Thyroid gland (tissue), 4 donors: ENCODE data around the gene PKP2. TPM values are rescaled to one million over a fixed set of nuclear protein-coding genes. Genes with fewer than 3 reads are reported as not detected.

Experiments used
- DNase-seq, 2 donors: peaks; one replicate each; pipeline ENCODE4 v3.0.0-alpha.2; 2019
- H3K27ac ChIP-seq, 3 donors: fragments of 200-600 bp; sonication (generic); 1 replicate in 2 of 3; 2 replicates in 1 of 3; pipeline ENCODE4 v1.5.1; 2016 to 2019; ENCODE audit warnings: mild to moderate bottlenecking in 1 of 3, moderate library complexity in 1 of 3
- H3K27me3 ChIP-seq: fragments of 200-600 bp; sonication (generic); one replicate; pipeline ENCODE4 v1.5.1; 2019
- H3K36me3 ChIP-seq, 2 donors: fragments of 200-600 bp; sonication (generic); one replicate each; pipeline ENCODE4 v1.5.1; 2016 to 2019
- H3K4me1 ChIP-seq, 2 donors: fragments of 200-600 bp; sonication (generic); one replicate each; pipeline ENCODE4 v1.5.1; 2017 to 2019
- H3K4me3 ChIP-seq, 3 donors: fragments of 200-600 bp; sonication (generic); replicated peaks in 1 of 3; 1 replicate in 2 of 3; 2 replicates in 1 of 3; pipeline ENCODE4 v1.5.1; 2016; ENCODE audit warnings: mild to moderate bottlenecking in 1 of 3
- H3K9me3 ChIP-seq: fragments of 200-600 bp; sonication (generic); one replicate; pipeline ENCODE4 v1.5.1; 2017
- POLR2A ChIP-seq, 2 donors: fragments of 450-650 bp; IDR thresholded peaks; one replicate each; pipeline ENCODE4 v1.6.1; 2017; ENCODE audit warnings: antibody characterized with exemption in 2 of 2, mild to moderate bottlenecking in 2 of 2, moderate library complexity in 1 of 2
- WGBS, 2 donors: methylation state at CpG; one replicate each; pipeline ENCODE4 v1.1.5; 2017; 5-methylcytosine and 5-hydroxymethylcytosine counted together
- intact Hi-C: fragments of 100-400 bp; cut with DNase I; formaldehyde crosslinking; loops from one replicate; pipeline ENCODE4 v1.15.1; 2023
- total RNA-seq, 4 donors: library from RNA; depleted of rRNA; stranded (reverse); fragments of >200 nt; gene quantifications; one replicate each; pipeline ENCODE4 v1.2.3, GENCODE V29; 2016
- TF ChIP-seq, protein P1 (sequence below), 6 experiments: fragments of 200-600 bp in 3 of 6; fragments of 450-650 bp in 3 of 6; sonication (generic) in 3 of 6; IDR thresholded peaks; one replicate each; pipeline ENCODE4 v1.5.1; 2016 to 2019; ENCODE audit warnings: antibody characterized with exemption in 6 of 6, mild to moderate bottlenecking in 2 of 6, inconsistent platforms in 1 of 6, moderate library complexity in 1 of 6

PKP2 gene
- total RNA-seq, 4 donors from 2014 or later, result 0.27 to 0.92 (median 0.55) TPM

DNA sequence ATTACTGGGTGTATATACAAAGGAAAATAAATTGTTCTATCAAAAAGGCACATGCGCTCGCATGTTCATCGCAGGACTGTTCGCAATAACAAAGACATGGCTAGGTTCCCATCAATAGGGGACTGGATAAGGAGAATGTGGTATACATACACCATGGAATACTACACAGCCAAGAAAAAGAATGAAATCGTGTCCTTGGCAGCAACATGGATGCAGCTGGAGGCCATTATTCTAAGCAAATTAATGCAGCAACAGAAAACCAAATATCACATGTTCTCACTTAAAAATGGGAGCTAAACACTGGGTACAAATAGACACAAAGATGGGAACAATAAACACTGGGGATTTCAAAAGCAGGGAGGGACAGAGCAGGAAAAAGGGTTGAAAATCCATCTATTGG lies 58.6 kb downstream of the PKP2 start:
- Histone ChIP-seq H3K27ac (no peak overlapping the region), H3K4me1 (no peaks in the 10 kb centered on the region), H3K4me3 (no peak overlapping the region), H3K9me3 (no peaks in the 10 kb centered on the region), H3K36me3 (no peaks in the 10 kb centered on the region), H3K27me3 (no peaks in the 10 kb centered on the region)
- TF ChIP-seq, protein P1, sequence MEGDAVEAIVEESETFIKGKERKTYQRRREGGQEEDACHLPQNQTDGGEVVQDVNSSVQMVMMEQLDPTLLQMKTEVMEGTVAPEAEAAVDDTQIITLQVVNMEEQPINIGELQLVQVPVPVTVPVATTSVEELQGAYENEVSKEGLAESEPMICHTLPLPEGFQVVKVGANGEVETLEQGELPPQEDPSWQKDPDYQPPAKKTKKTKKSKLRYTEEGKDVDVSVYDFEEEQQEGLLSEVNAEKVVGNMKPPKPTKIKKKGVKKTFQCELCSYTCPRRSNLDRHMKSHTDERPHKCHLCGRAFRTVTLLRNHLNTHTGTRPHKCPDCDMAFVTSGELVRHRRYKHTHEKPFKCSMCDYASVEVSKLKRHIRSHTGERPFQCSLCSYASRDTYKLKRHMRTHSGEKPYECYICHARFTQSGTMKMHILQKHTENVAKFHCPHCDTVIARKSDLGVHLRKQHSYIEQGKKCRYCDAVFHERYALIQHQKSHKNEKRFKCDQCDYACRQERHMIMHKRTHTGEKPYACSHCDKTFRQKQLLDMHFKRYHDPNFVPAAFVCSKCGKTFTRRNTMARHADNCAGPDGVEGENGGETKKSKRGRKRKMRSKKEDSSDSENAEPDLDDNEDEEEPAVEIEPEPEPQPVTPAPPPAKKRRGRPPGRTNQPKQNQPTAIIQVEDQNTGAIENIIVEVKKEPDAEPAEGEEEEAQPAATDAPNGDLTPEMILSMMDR (IDR thresholded peaks at IDR 0.05), result no peak
- TF ChIP-seq POLR2A (IDR thresholded peaks at IDR 0.05), result no peak
- DNase-seq, result no peak
- intact Hi-C loops, result no loop called here
- WGBS, 2 donors, result 95 to 97% methylated on average over 5 of the region's 5 CpGs

GRCh38 chr12:32836710-32837109 lies 59.9 kb downstream of the PKP2 start:
- 69 to 75% methylated on average over 3 of the region's 3 CpGs for WGBS, 2 donors
- H3K9me3 ChIP-seq, result no peaks in the 10 kb centered on the region
- H3K27me3 ChIP-seq, result no peaks in the 10 kb centered on the region
- DNase-seq, result no peak
- H3K27ac ChIP-seq, result no peak overlapping the region
- intact Hi-C loops, result no loop called here
- no peak for TF ChIP-seq POLR2A (IDR thresholded peaks at IDR 0.05)
- TF ChIP-seq, protein P1 (IDR thresholded peaks at IDR 0.05), result no peak
- H3K36me3 ChIP-seq, result no peaks in the 10 kb centered on the region
- no peaks in the 10 kb centered on the region for H3K4me1 ChIP-seq
- no peak overlapping the region for H3K4me3 ChIP-seq

DNA sequence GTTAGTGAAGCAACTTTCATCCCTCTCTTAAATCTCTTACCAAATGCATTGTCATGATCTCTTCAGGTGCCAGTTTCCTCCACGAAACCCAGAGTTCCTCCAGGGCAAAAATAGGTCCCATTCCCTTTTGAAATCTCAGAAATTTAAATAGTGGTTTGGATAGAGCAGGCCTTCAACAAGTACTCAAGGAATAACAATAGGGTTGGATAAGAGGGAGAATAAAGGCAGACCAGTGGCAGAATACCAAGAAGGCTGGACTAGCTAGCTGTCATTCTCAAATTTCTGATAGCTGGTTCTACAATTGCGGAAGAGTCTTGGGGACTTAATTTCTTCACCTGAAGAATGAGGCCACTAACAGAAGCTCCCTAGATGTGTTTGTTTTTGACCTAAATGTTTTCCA lies 62.5 kb downstream of the PKP2 start:
- Histone ChIP-seq H3K4me3 (no peak overlapping the region), H3K4me1 (no peaks in the 10 kb centered on the region), H3K9me3 (no peaks in the 10 kb centered on the region), H3K36me3 (no peaks in the 10 kb centered on the region), H3K27ac (no peak overlapping the region), H3K27me3 (no peaks in the 10 kb centered on the region)
- intact Hi-C loops, result no loop called here
- WGBS, 2 donors, result 62 to 68% methylated on average over 2 of the region's 2 CpGs
- TF ChIP-seq POLR2A (IDR thresholded peaks at IDR 0.05), result no peak
- TF ChIP-seq, protein P1 (IDR thresholded peaks at IDR 0.05), result no peak
- no peak for DNase-seq

- Histone ChIP-seq H3K4me1 (no peaks in the 10 kb centered on the region), H3K27me3 (no peaks in the 10 kb centered on the region), H3K9me3 (no peaks in the 10 kb centered on the region), H3K4me3 (no peak overlapping the region), H3K27ac (no peak overlapping the region), H3K36me3 (no peaks in the 10 kb centered on the region)
- intact Hi-C loops, result no loop called here
- no peak for DNase-seq
- TF ChIP-seq POLR2A (IDR thresholded peaks at IDR 0.05), result no peak
- TF ChIP-seq, protein P1 (IDR thresholded peaks at IDR 0.05), result no peak
- 36 to 44% methylated on average over 2 of the region's 2 CpGs for WGBS, 2 donors
These were observed 68.0 kb downstream of the PKP2 start for GRCh38 chr12:32828552-32828951.

DNA sequence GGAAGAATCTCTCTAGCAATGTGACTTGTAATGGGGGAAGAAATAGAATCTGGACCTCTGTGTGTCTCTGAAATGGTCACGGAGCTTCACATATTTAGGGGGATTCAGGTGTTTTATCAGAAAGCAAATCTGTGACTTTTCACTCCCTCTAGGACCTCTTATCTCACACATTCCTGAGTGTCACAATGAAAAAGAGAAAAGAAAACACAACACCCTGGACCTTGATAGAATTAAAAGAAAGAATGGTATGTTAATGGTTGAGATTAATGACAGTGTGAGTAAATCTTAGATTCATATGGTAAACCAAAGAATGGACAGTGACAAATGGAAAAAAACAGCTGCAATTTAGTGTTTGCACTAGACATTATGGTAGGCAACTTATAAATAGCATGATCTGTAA lies 68.5 kb downstream of the PKP2 start:
- Histone ChIP-seq H3K27ac (no peak overlapping the region), H3K27me3 (no peaks in the 10 kb centered on the region), H3K9me3 (no peaks in the 10 kb centered on the region), H3K4me1 (no peaks in the 10 kb centered on the region), H3K36me3 (no peaks in the 10 kb centered on the region), H3K4me3 (no peak overlapping the region)
- 21 to 40% methylated on average over 1 of the region's 1 CpG for WGBS, 2 donors
- DNase-seq, result no peak
- intact Hi-C loops, result no loop called here
- TF ChIP-seq, protein P1 (IDR thresholded peaks at IDR 0.05), result no peak
- no peak for TF ChIP-seq POLR2A (IDR thresholded peaks at IDR 0.05)
